ENCODE measurements around the gene CRHR1.

Gene CRHR1

GRCh38 chr17:45836047-45837044 lies 52.2 kb downstream of the CRHR1 start:
- DNase-seq (ENCODE audit: extremely low spot score): no peak
- CTCF ChIA-PET: interaction anchor here (0.6 to 3.0 kb wide), 4 partner anchors 9 to 196 kb away, joined by 3 to 15 read pairs (median 4); no protein-coding TSS in a partner anchor
- no peak for TF ChIP-seq CTCF (IDR thresholded peaks at IDR 0.05; ENCODE audit: control extremely low read depth, extremely low read depth, low read depth, missing control alignments)
- POLR2A ChIA-PET: no interaction called here

- ChIA-PET CTCF (interaction anchor here (1.0 to 3.0 kb wide), 5 partner anchors 10 to 197 kb away, joined by 3 to 15 read pairs (median 3); no protein-coding TSS in a partner anchor), POLR2A (no interaction called here)
- TF ChIP-seq CTCF (IDR thresholded peaks at IDR 0.05; ENCODE audit: control extremely low read depth, extremely low read depth, low read depth, missing control alignments): no peak
- no peak for DNase-seq (ENCODE audit: extremely low spot score)
These were observed 53.1 kb downstream of the CRHR1 start for GRCh38 chr17:45837187-45837586.

- ChIA-PET POLR2A (no interaction called here), CTCF (interaction anchor here (1.0 to 3.0 kb wide), 5 partner anchors 10 to 198 kb away, joined by 3 to 15 read pairs (median 3); no protein-coding TSS in a partner anchor)
- DNase-seq (ENCODE audit: extremely low spot score): no peak
- TF ChIP-seq CTCF (IDR thresholded peaks at IDR 0.05; ENCODE audit: control extremely low read depth, extremely low read depth, low read depth, missing control alignments): no peak
These were observed 53.5 kb downstream of the CRHR1 start for GRCh38 chr17:45837603-45838002.

GRCh38 chr17:45838751-45839295 lies 54.7 kb downstream of the CRHR1 start:
- TF ChIP-seq CTCF (IDR thresholded peaks at IDR 0.05; ENCODE audit: control extremely low read depth, extremely low read depth, low read depth, missing control alignments): no peak
- DNase-seq (ENCODE audit: extremely low spot score): no peak
- POLR2A ChIA-PET: no interaction called here
- CTCF ChIA-PET: interaction anchor here (1.9 to 3.0 kb wide), 3 partner anchors 13 to 199 kb away, joined by 5 to 15 read pairs (median 7); no protein-coding TSS in a partner anchor

- ChIA-PET POLR2A (no interaction called here), CTCF (interaction anchor here (1.9 to 3.0 kb wide), 3 partner anchors 12 to 199 kb away, joined by 5 to 15 read pairs (median 7); no protein-coding TSS in a partner anchor)
- no peak for DNase-seq (ENCODE audit: extremely low spot score)
- no peak for TF ChIP-seq CTCF (IDR thresholded peaks at IDR 0.05; ENCODE audit: control extremely low read depth, extremely low read depth, low read depth, missing control alignments)
These were observed 55.3 kb downstream of the CRHR1 start for GRCh38 chr17:45839442-45839841.

- POLR2A ChIA-PET: no interaction called here
- no peak for TF ChIP-seq CTCF (IDR thresholded peaks at IDR 0.05; ENCODE audit: control extremely low read depth, extremely low read depth, low read depth, missing control alignments)
- CTCF ChIA-PET: interaction anchor here (1.8 kb wide), 1 partner anchor 201 kb away, joined by 4 read pairs; no protein-coding TSS in a partner anchor
- DNase-seq (ENCODE audit: extremely low spot score): no peak
These were observed 57.1 kb downstream of the CRHR1 start for GRCh38 chr17:45841186-45841585.

Measured in GM10248 (cell line).